ENCODE results near the gene NFU1. TPM values are rescaled to one million over a fixed set of nuclear protein-coding genes. Genes with fewer than 3 reads are reported as not detected.

Gene NFU1
- total and polyA plus RNA-seq, 2 of the 8 experiments (the other 6 are each of a cell fraction or from before 2014, with no cell fraction given) = 18.4 to 45.5 TPM

DNA sequence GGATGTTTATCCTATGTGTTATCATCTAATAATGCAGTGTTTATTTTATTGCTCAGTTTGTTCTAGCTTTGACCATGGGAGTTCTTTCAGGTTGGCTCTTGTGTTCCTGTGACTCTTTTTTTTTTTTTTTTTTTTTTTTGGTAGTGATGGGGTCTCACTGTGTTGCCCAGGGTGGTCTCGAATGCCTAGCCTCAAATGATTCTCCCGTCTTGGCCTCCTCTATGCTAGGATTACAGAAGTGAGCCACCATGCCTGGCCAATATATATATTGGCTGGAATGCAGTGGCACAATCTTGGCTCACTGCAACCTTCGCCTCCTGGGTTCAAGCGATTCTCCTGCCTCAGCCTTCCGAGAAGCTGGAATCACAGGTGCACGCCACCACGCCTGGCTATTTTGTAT, 18.9 kb upstream of the NFU1 start:
- Histone ChIP-seq H2AFZ (ENCODE audit: low read length) (no peak overlapping the region), H4K20me1 (replicated peaks in 1 of 2; ENCODE audit: control insufficient read depth in 1 of 2, insufficient read depth in 2 of 2, low read length in 2 of 2) (no peaks in the 10 kb centered on the region), H3K4me2 (ENCODE audit: insufficient read depth in 1 of 2, low read depth in 2 of 2, low read length in 2 of 2) (no peak overlapping the region), H2BK15ac (ENCODE audit: low read length) (no peak overlapping the region), H3K14ac (ENCODE audit: insufficient read length) (no peak overlapping the region), H2BK12ac (ENCODE audit: low read depth, low read length) (no peak overlapping the region), H2BK5ac (ENCODE audit: low read depth, low read length) (no peak overlapping the region), H4K5ac (ENCODE audit: insufficient read length, low read depth, low read length) (no peak overlapping the region), H4K91ac (replicated peaks; ENCODE audit: insufficient read length, low read length) (no peak overlapping the region), H4K8ac (ENCODE audit: extremely low read depth, insufficient read depth, low read length) (no peak overlapping the region), H3K79me2 (ENCODE audit: control insufficient read depth in 1 of 2, insufficient read depth in 2 of 2, low read length in 2 of 2) (no peaks in the 10 kb centered on the region), H3K4me3 (ENCODE audit: extremely low read depth in 1 of 4, insufficient read depth in 2 of 4, low read depth in 3 of 4, low read length in 4 of 4) (no peak overlapping the region), H3K4ac (replicated peaks; ENCODE audit: insufficient read length, low read depth, low read length) (no peak overlapping the region), H3K23me2 (ENCODE audit: low read depth, low read length) (no peaks in the 10 kb centered on the region), H3K27ac (ENCODE audit: low read depth, low read length) (no peak overlapping the region), H3K9ac (replicated peaks in 1 of 4; ENCODE audit: extremely low read depth in 1 of 4, low read depth in 3 of 4, low read length in 3 of 4) (no peak overlapping the region), H3K9me3 (ENCODE audit: insufficient read depth in 2 of 2, low read depth in 1 of 2, low read length in 1 of 2) (no peaks in the 10 kb centered on the region), H3K79me1 (ENCODE audit: low read depth, low read length) (no peaks in the 10 kb centered on the region), H2BK20ac (ENCODE audit: low read length) (no peak overlapping the region), H2BK120ac (replicated peaks; ENCODE audit: low read depth, low read length) (no peak overlapping the region), H3K18ac (ENCODE audit: extremely low read depth, low read length) (no peak overlapping the region), H3K36me3 (ENCODE audit: control insufficient read depth in 2 of 4, insufficient read depth in 4 of 4, low read length in 3 of 4) (no peaks in the 10 kb centered on the region), H2AK5ac (ENCODE audit: low read depth, low read length) (no peak overlapping the region), H3K23ac (ENCODE audit: insufficient read length) (no peak overlapping the region), H3K56ac (replicated peaks; ENCODE audit: insufficient read length, low read depth, low read length) (no peak overlapping the region), H3K4me1 (replicated peaks in 1 of 4; ENCODE audit: control insufficient read depth in 3 of 4, insufficient read depth in 4 of 4, low read length in 3 of 4) (peaks cover 0 to 9% (median 3%) of the 10 kb centered on the region in 4 experiments; a peak in 3 of 7 replicates), H3K27me3 (replicated peaks in 1 of 4; ENCODE audit: control insufficient read depth in 3 of 4, extremely low read depth in 1 of 4, insufficient read depth in 3 of 4, low read length in 3 of 4) (no peaks in the 10 kb centered on the region)
- POLR2A ChIA-PET (ENCODE audit: partially characterized antibody) = no interaction called here
- FAIRE-seq (no peak), DNase-seq (ENCODE audit: low read depth in 1 of 2, low spot score in 2 of 2) (no peak)
- CTCF ChIA-PET (ENCODE audit: partially characterized antibody) = interaction anchor here (2.3 kb wide), 1 partner anchor 81 kb away, joined by 7 read pairs; no protein-coding TSS in a partner anchor
- 92% methylated on average over 7 of the region's 7 CpGs; no CpG with 5 or more reads in 1 of the 2 experiments for WGBS, 2 experiments (ENCODE audit: extremely low coverage in 1 of 2, insufficient coverage in 1 of 2, insufficient read length in 1 of 2, insufficient replicate concordance in 2 of 2, low coverage in 1 of 2, low lambda C conversion rate in 2 of 2, missing lambda C conversion rate in 1 of 2)
- TF ChIP-seq, protein P1, sequence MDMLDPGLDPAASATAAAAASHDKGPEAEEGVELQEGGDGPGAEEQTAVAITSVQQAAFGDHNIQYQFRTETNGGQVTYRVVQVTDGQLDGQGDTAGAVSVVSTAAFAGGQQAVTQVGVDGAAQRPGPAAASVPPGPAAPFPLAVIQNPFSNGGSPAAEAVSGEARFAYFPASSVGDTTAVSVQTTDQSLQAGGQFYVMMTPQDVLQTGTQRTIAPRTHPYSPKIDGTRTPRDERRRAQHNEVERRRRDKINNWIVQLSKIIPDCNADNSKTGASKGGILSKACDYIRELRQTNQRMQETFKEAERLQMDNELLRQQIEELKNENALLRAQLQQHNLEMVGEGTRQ (IDR thresholded peaks at IDR 0.05; ENCODE audit: low read length) = no peak
- TF ChIP-seq CREB1 (IDR thresholded peaks at IDR 0.05) = no peak
- no peak for TF ChIP-seq HDAC2 (IDR thresholded peaks at IDR 0.05; ENCODE audit: borderline replicate concordance in 1 of 2, low read depth in 2 of 2, low read length in 2 of 2)
- TF ChIP-seq, protein P2, sequence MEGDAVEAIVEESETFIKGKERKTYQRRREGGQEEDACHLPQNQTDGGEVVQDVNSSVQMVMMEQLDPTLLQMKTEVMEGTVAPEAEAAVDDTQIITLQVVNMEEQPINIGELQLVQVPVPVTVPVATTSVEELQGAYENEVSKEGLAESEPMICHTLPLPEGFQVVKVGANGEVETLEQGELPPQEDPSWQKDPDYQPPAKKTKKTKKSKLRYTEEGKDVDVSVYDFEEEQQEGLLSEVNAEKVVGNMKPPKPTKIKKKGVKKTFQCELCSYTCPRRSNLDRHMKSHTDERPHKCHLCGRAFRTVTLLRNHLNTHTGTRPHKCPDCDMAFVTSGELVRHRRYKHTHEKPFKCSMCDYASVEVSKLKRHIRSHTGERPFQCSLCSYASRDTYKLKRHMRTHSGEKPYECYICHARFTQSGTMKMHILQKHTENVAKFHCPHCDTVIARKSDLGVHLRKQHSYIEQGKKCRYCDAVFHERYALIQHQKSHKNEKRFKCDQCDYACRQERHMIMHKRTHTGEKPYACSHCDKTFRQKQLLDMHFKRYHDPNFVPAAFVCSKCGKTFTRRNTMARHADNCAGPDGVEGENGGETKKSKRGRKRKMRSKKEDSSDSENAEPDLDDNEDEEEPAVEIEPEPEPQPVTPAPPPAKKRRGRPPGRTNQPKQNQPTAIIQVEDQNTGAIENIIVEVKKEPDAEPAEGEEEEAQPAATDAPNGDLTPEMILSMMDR (IDR thresholded peaks at IDR 0.05; ENCODE audit: control extremely low read depth in 1 of 3, insufficient read depth in 1 of 3, low read depth in 1 of 3, low read length in 3 of 3) = no peak
- TF ChIP-seq, protein P3, sequence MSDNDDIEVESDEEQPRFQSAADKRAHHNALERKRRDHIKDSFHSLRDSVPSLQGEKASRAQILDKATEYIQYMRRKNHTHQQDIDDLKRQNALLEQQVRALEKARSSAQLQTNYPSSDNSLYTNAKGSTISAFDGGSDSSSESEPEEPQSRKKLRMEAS (IDR thresholded peaks at IDR 0.05) = no peak
- TF ChIP-seq RNF2 (IDR thresholded peaks at IDR 0.05; ENCODE audit: borderline replicate concordance, low read depth, low read length, missing control alignments, poor library complexity, severe bottlenecking) = no peak
- no peak for TF ChIP-seq RAD21 (IDR thresholded peaks at IDR 0.05 in 1 of 2, conservative IDR thresholded peaks at IDR 0.05 in 1 of 2; ENCODE audit: low read depth in 2 of 2, low read length in 2 of 2)
- TF ChIP-seq SP4 (IDR thresholded peaks at IDR 0.05; ENCODE audit: low read length) = no peak
- no peak for TF ChIP-seq BRCA1 (IDR thresholded peaks at IDR 0.05; ENCODE audit: low read depth, low read length)
